ENCODE measurements around the gene RBBP9. TPM values are rescaled to one million over a fixed set of nuclear protein-coding genes. Genes with fewer than 3 reads are reported as not detected.
"Not testable (repeated sequence)": the region's sequence is repeated elsewhere in the genome, so short reads cannot be mapped to it uniquely, and the experiment has no call there.

RBBP9 gene
- total RNA-seq, 1 donor from 2014 or later, result 26.2 TPM

- no peak for DNase-seq (ENCODE audit: low spot score, unreplicated experiment)
- Mint-ChIP-seq H3K9me3 (ENCODE audit: low read depth) (no peaks in the 10 kb centered on the region), H3K27ac (no peak overlapping the region), H3K36me3 (ENCODE audit: insufficient read depth) (peaks cover 34% of the 10 kb centered on the region), H3K4me3 (ENCODE audit: low read depth) (no peak overlapping the region), H3K27me3 (no peaks in the 10 kb centered on the region), H3K4me1 (ENCODE audit: low read depth) (no peaks in the 10 kb centered on the region)
- no peak for TF ChIP-seq CTCF (IDR thresholded peaks at IDR 0.05; ENCODE audit: unreplicated experiment)
These were observed 30.8 kb upstream of the RBBP9 start for GRCh38 chr20:18527836-18528235.

DNA sequence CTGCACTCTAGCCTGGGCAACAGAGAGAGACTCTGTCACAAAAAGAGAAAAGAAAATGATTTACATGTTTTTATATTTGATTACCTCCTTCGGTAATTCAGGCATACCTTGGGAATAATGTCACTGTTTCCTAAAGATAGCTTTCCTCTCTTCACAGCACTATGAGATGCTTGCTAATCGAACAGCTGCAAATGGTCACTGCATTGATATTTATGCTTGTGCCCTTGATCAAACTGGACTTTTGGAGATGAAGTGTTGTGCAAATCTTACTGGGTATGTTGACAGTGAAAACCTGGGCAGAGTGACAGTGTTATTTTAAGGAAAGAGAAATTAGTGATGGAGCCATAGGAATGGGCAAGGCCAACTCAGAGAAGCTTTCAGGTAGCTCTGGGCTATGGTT lies 30.3 kb upstream of the RBBP9 start:
- no peaks in the 10 kb centered on the region for H3K27me3 Mint-ChIP-seq
- H3K36me3 Mint-ChIP-seq (ENCODE audit: insufficient read depth), result peaks cover 33% of the 10 kb centered on the region
- no peak overlapping the region for H3K4me3 Mint-ChIP-seq (ENCODE audit: low read depth)
- H3K27ac Mint-ChIP-seq, result no peak overlapping the region
- H3K9me3 Mint-ChIP-seq (ENCODE audit: low read depth), result no peaks in the 10 kb centered on the region
- DNase-seq (ENCODE audit: low spot score, unreplicated experiment), result no peak
- no peaks in the 10 kb centered on the region for H3K4me1 Mint-ChIP-seq (ENCODE audit: low read depth)
- TF ChIP-seq CTCF (IDR thresholded peaks at IDR 0.05; ENCODE audit: unreplicated experiment), result no peak

- peaks cover 27% of the 10 kb centered on the region for H3K36me3 Mint-ChIP-seq (ENCODE audit: insufficient read depth)
- DNase-seq (ENCODE audit: low spot score, unreplicated experiment); H3K27me3 Mint-ChIP-seq; H3K27ac Mint-ChIP-seq; H3K4me1 Mint-ChIP-seq (ENCODE audit: low read depth); H3K9me3 Mint-ChIP-seq (ENCODE audit: low read depth); H3K4me3 Mint-ChIP-seq (ENCODE audit: low read depth): not testable (repeated sequence)
These were observed 29.7 kb upstream of the RBBP9 start for GRCh38 chr20:18526761-18527160.

GRCh38 chr20:18524646-18525045 lies 27.6 kb upstream of the RBBP9 start:
- H3K4me3 Mint-ChIP-seq (ENCODE audit: low read depth), result no peak overlapping the region
- H3K27ac Mint-ChIP-seq, result no peak overlapping the region
- no peak for DNase-seq (ENCODE audit: low spot score, unreplicated experiment)
- H3K9me3 Mint-ChIP-seq (ENCODE audit: low read depth), result no peaks in the 10 kb centered on the region
- H3K27me3 Mint-ChIP-seq, result no peaks in the 10 kb centered on the region
- H3K4me1 Mint-ChIP-seq (ENCODE audit: low read depth), result no peaks in the 10 kb centered on the region
- no peak for TF ChIP-seq CTCF (IDR thresholded peaks at IDR 0.05; ENCODE audit: unreplicated experiment)
- H3K36me3 Mint-ChIP-seq (ENCODE audit: insufficient read depth), result peaks cover 21% of the 10 kb centered on the region

DNA sequence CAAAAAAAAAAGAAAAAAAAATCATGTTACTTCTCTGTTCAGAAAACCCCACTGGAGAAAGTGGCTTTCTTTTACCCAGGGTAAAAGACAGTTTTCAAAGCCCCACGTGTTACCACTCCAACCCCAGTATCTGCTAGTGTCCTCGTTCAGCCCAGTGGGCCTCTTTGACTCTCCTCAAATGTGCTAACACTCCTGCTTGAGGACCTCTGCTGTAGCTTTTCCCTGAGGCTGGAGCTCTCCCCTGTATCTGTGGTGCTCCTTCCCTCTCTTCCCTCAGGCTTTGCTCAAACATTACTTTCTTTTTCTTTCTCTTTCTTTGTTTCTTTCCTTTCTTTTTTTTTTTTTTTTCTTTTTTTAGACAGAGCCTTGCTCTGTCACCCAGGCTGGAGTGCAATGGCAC lies 26.0 kb upstream of the RBBP9 start:
- H3K9me3 Mint-ChIP-seq (ENCODE audit: low read depth), result no peaks in the 10 kb centered on the region
- H3K4me3 Mint-ChIP-seq (ENCODE audit: low read depth), result no peak overlapping the region
- no peak for TF ChIP-seq CTCF (IDR thresholded peaks at IDR 0.05; ENCODE audit: unreplicated experiment)
- H3K27ac Mint-ChIP-seq, result peak overlapping the region; percentile 21
- no peaks in the 10 kb centered on the region for H3K27me3 Mint-ChIP-seq
- peaks cover 16% of the 10 kb centered on the region for H3K36me3 Mint-ChIP-seq (ENCODE audit: insufficient read depth)
- no peak for DNase-seq (ENCODE audit: low spot score, unreplicated experiment)
- H3K4me1 Mint-ChIP-seq (ENCODE audit: low read depth), result no peaks in the 10 kb centered on the region

GRCh38 chr20:18522066-18522465 lies 25.0 kb upstream of the RBBP9 start:
- H3K36me3 Mint-ChIP-seq (ENCODE audit: insufficient read depth), result peaks cover 14% of the 10 kb centered on the region
- not testable (repeated sequence) for H3K27me3 Mint-ChIP-seq; H3K4me1 Mint-ChIP-seq (ENCODE audit: low read depth); H3K27ac Mint-ChIP-seq; DNase-seq (ENCODE audit: low spot score, unreplicated experiment); H3K4me3 Mint-ChIP-seq (ENCODE audit: low read depth); H3K9me3 Mint-ChIP-seq (ENCODE audit: low read depth)
